H1 (cell line): ENCODE results near the gene SPATA33. TPM values are rescaled to one million over a fixed set of nuclear protein-coding genes. Genes with fewer than 3 reads are reported as not detected.

ENCODE experiments used
- BCL11A ChIP-seq, 2 experiments: IDR thresholded peaks; one replicate each; pipeline ENCODE4 v1.6.1; 2011; ENCODE audit warnings: low read depth in 2 of 2, low read length in 2 of 2, mild to moderate bottlenecking in 2 of 2
- EP300 ChIP-seq, 2 experiments: IDR thresholded peaks; 1 replicate in 1 of 2; 2 replicates in 1 of 2; pipeline ENCODE4 v1.6.1; 2011 to 2012; ENCODE audit warnings: low read depth in 2 of 2, low read length in 2 of 2, mild to moderate bottlenecking in 2 of 2, borderline replicate concordance in 1 of 2, inconsistent platforms in 1 of 2, moderate library complexity in 1 of 2
- GABPA ChIP-seq: IDR thresholded peaks from 2 replicates; pipeline ENCODE4 v1.6.1; 2011; ENCODE audit warnings: mild to moderate bottlenecking, low read length, moderate library complexity, borderline replicate concordance; ENCODE audit not compliant: insufficient read depth
- HDAC2 ChIP-seq, 2 experiments: fragments of 300-600 bp in 1 of 2; sonication (generic) in 1 of 2; IDR thresholded peaks; 2 replicates each; pipeline ENCODE4 v1.6.1; 2011 to 2012; ENCODE audit warnings: low read depth in 2 of 2, low read length in 2 of 2, mild to moderate bottlenecking in 2 of 2, moderate library complexity in 2 of 2, borderline replicate concordance in 1 of 2, inconsistent platforms in 1 of 2
- HDAC6 ChIP-seq: IDR thresholded peaks from one replicate; pipeline ENCODE4 v1.7.1; 2012; ENCODE audit warnings: low read depth, mild to moderate bottlenecking, inconsistent platforms, low read length, moderate library complexity
- JUND ChIP-seq: IDR thresholded peaks from 2 replicates; pipeline ENCODE4 v1.6.1; 2011; ENCODE audit warnings: mild to moderate bottlenecking, improper control_type of control experiment, low read length
- KDM4A ChIP-seq: IDR thresholded peaks from one replicate; pipeline ENCODE4 v1.7.1; 2012; ENCODE audit warnings: low read depth, mild to moderate bottlenecking, moderate library complexity, low read length, inconsistent platforms; ENCODE audit not compliant: severe bottlenecking
- POU5F1 ChIP-seq: IDR thresholded peaks from 2 replicates; pipeline ENCODE4 v1.6.1; 2011; ENCODE audit warnings: low read depth, mild to moderate bottlenecking, low read length, moderate library complexity
- RXRA ChIP-seq: IDR thresholded peaks from 2 replicates; pipeline ENCODE4 v1.6.1; 2011; ENCODE audit warnings: low read depth, mild to moderate bottlenecking, low read length, moderate library complexity; ENCODE audit not compliant: insufficient read depth
- SIX5 ChIP-seq: IDR thresholded peaks from 2 replicates; pipeline ENCODE4 v1.6.1; 2011; ENCODE audit warnings: mild to moderate bottlenecking, low read depth, low read length
- SP4 ChIP-seq: IDR thresholded peaks from 2 replicates; pipeline ENCODE4 v1.6.1; 2012; ENCODE audit warnings: low read length, inconsistent platforms
- polyA plus RNA-seq, 7 experiments: library from polyadenylated mRNA; depleted of rRNA in 3 of 7; stranded (reverse) in 5 of 7; unstranded in 2 of 7; fragments of >200 nt in 5 of 7; fragments of 200-250 nt in 2 of 7; gene quantifications; 1 replicate in 5 of 7; 2 replicates in 1 of 7; 4 replicates in 1 of 7; pipeline versions ENCODE4 v1.2.1 to v1.2.3, GENCODE V29; 2011 to 2013; ENCODE audit warnings: missing spikeins in 2 of 7, mixed read lengths in 2 of 7
- total RNA-seq: library from RNA; stranded (reverse); fragmentation: NEBNext Ultra II Directional; extraction: Animal tissue kit (Norgen Biotek cat#: 25700); gene quantifications from 2 replicates; pipeline ENCODE4 v1.2.1, GENCODE V29; 2021
- TF ChIP-seq, protein P1 (sequence below): fragments of 300-600 bp; sonication (generic); IDR thresholded peaks from 2 replicates; pipeline ENCODE4 v1.7.1; 2012; ENCODE audit warnings: low read length, moderate library complexity, mild to moderate bottlenecking, inconsistent platforms; ENCODE audit not compliant: insufficient replicate concordance

The SPATA33 gene
- total and polyA plus RNA-seq, 2 of the 8 experiments (the other 6 are each of a cell fraction or from before 2014, with no cell fraction given) = 5.4 to 16.9 TPM

DNA sequence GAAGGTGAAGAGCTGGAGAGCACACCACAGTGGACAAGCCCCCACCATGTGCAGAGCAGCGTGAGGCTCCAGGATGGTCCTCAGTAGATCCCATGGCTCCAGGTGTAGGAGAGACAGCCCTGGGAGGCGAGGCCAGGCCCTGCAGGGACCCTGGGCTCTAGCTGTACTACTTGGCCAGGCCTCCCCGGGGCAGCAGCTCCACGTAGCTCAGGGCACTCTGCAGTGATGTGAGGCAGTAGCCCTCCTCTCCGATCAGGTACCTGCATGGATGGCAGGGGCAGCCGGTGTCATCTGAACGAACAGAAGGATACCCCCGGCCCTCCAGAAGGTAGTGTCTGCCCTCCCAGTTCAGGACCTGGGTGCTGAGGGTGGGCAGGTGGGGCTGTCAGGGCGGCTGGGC is 50.1 kb downstream of the SPATA33 start (continued):
- TF ChIP-seq, protein P1, sequence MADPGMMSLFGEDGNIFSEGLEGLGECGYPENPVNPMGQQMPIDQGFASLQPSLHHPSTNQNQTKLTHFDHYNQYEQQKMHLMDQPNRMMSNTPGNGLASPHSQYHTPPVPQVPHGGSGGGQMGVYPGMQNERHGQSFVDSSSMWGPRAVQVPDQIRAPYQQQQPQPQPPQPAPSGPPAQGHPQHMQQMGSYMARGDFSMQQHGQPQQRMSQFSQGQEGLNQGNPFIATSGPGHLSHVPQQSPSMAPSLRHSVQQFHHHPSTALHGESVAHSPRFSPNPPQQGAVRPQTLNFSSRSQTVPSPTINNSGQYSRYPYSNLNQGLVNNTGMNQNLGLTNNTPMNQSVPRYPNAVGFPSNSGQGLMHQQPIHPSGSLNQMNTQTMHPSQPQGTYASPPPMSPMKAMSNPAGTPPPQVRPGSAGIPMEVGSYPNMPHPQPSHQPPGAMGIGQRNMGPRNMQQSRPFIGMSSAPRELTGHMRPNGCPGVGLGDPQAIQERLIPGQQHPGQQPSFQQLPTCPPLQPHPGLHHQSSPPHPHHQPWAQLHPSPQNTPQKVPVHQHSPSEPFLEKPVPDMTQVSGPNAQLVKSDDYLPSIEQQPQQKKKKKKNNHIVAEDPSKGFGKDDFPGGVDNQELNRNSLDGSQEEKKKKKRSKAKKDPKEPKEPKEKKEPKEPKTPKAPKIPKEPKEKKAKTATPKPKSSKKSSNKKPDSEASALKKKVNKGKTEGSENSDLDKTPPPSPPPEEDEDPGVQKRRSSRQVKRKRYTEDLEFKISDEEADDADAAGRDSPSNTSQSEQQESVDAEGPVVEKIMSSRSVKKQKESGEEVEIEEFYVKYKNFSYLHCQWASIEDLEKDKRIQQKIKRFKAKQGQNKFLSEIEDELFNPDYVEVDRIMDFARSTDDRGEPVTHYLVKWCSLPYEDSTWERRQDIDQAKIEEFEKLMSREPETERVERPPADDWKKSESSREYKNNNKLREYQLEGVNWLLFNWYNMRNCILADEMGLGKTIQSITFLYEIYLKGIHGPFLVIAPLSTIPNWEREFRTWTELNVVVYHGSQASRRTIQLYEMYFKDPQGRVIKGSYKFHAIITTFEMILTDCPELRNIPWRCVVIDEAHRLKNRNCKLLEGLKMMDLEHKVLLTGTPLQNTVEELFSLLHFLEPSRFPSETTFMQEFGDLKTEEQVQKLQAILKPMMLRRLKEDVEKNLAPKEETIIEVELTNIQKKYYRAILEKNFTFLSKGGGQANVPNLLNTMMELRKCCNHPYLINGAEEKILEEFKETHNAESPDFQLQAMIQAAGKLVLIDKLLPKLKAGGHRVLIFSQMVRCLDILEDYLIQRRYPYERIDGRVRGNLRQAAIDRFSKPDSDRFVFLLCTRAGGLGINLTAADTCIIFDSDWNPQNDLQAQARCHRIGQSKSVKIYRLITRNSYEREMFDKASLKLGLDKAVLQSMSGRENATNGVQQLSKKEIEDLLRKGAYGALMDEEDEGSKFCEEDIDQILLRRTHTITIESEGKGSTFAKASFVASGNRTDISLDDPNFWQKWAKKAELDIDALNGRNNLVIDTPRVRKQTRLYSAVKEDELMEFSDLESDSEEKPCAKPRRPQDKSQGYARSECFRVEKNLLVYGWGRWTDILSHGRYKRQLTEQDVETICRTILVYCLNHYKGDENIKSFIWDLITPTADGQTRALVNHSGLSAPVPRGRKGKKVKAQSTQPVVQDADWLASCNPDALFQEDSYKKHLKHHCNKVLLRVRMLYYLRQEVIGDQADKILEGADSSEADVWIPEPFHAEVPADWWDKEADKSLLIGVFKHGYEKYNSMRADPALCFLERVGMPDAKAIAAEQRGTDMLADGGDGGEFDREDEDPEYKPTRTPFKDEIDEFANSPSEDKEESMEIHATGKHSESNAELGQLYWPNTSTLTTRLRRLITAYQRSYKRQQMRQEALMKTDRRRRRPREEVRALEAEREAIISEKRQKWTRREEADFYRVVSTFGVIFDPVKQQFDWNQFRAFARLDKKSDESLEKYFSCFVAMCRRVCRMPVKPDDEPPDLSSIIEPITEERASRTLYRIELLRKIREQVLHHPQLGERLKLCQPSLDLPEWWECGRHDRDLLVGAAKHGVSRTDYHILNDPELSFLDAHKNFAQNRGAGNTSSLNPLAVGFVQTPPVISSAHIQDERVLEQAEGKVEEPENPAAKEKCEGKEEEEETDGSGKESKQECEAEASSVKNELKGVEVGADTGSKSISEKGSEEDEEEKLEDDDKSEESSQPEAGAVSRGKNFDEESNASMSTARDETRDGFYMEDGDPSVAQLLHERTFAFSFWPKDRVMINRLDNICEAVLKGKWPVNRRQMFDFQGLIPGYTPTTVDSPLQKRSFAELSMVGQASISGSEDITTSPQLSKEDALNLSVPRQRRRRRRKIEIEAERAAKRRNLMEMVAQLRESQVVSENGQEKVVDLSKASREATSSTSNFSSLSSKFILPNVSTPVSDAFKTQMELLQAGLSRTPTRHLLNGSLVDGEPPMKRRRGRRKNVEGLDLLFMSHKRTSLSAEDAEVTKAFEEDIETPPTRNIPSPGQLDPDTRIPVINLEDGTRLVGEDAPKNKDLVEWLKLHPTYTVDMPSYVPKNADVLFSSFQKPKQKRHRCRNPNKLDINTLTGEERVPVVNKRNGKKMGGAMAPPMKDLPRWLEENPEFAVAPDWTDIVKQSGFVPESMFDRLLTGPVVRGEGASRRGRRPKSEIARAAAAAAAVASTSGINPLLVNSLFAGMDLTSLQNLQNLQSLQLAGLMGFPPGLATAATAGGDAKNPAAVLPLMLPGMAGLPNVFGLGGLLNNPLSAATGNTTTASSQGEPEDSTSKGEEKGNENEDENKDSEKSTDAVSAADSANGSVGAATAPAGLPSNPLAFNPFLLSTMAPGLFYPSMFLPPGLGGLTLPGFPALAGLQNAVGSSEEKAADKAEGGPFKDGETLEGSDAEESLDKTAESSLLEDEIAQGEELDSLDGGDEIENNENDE = no peak
- TF ChIP-seq KDM4A (no peak), GABPA (no peak), HDAC2 (IDR thresholded peaks at IDR 0.05; ENCODE audit: borderline replicate concordance in 1 of 2, low read depth in 2 of 2, low read length in 2 of 2) (no peak), BCL11A (IDR thresholded peaks at IDR 0.05; ENCODE audit: low read depth in 2 of 2, low read length in 2 of 2) (no peak), JUND (no peak), SIX5 (no peak), SP4 (no peak), HDAC6 (no peak), POU5F1 (no peak), RXRA (no peak), EP300 (IDR thresholded peaks at IDR 0.05; ENCODE audit: borderline replicate concordance in 1 of 2, low read depth in 2 of 2, low read length in 2 of 2) (no peak)
